Lung microvascular endothelial cell (primary cell): ENCODE results near the gene KLHL1. TPM values are rescaled to one million over a fixed set of nuclear protein-coding genes. Genes with fewer than 3 reads are reported as not detected.
A peak's percentile ranks its signal among the peaks of the same experiment; 100 is the strongest.

Experiments
- DNase-seq, 2 donors: peaks; one replicate each; pipeline versions ENCODE4 v3.0.0 to v3.0.0-alpha.2; 2010; ENCODE audit warnings: low read depth in 2 of 2
- total RNA-seq: library from RNA; depleted of rRNA; stranded (reverse); fragments of >200 nt; gene quantifications from 2 replicates; pipeline ENCODE4 v1.2.1, GENCODE V29; 2014

Gene KLHL1
- total RNA-seq, 1 donor from 2014 or later = not detected

DNA sequence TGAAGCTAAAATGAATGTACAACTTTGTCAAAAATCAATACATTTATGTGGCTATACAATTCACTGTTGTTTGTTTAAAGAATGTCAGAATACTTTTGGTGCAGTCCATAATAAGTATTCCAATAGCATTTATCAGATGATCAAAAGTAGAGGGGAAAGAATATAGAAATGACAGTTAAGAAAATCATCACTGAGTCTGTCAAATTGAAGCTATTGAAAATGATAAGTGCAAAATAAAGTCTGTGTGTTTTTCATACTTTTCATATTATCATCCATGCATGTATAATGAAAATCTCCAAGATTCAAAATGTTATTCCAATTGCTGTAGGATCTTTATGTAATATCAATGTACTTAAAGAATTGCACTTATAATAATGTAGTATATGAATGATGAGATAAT is 93.9 kb downstream of the KLHL1 start:
- DNase-seq = no peak

DNA sequence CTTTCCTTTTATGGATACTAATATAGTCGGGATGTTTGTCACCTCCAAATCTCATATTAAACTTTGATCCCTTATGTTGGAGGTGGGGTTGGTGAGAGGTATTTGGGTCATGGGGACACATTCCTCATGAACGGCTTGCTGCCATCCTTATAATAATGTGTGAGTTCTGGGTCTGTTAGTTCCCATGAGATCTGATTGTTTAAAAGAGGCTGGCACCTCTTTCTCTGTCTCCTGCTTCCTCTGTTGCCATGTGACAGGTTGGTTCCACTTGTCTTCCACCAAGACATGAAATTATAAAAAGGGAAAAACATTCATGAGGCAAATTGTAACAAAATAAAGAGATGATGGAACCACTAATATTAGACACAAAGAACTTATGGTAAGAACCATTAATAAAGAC is 108.4 kb downstream of the KLHL1 start:
- no peak for DNase-seq

DNA sequence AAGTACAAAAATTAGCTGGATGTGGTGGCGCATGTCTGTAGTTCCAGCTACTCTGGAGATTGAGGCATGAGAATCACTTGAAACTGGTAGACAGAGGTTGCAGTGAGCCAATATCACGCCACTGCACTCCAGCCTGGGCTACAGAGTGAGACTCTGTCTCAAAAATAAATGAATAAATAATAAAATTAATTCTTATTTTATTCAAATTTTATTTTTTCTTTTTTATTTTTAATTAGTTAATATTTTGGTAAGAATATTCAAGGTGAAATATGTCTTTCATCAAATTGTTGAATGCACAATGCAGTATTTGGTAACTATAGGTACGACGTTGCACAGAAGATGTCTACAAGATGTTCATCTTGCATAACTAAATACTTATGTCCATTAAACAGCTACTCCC is 111.2 kb downstream of the KLHL1 start:
- DNase-seq = no peak

DNA sequence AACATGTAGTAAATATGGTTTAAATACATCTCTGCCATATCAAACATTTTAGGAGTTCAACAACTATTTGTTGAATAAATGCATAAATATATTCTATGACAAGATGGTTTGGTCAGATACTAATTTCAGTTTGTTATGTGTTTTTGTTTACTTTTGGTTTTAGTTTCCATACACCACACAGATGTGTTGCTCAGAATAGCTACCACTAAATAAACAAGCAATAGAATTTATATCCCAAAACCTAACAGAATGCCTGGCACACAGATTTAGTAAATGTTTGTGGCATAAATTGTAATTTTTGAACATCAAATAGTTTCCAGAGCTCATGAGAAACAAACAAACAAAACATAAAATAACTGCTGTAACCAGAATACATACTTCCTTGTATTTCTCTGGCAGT is 127.5 kb downstream of the KLHL1 start:
- no peak for DNase-seq

DNA sequence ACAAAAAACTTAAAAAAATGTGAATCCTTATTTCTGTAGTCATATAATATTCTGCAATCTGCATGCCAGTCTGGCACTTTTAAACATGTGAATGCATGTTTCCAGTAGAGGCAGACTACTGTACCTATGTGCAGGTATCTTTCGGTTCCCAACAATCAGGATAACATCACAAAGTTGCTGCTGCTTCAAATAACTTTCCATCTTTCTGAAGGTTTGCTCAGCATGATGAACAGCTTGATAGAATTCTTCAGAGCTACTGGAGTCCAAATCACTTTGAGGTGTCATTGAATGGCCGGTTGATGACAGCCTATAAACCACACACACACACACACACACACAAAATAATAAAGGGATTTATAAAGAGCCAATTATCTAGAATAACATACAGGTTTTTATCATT is 132.8 kb downstream of the KLHL1 start:
- DNase-seq = no peak

DNA sequence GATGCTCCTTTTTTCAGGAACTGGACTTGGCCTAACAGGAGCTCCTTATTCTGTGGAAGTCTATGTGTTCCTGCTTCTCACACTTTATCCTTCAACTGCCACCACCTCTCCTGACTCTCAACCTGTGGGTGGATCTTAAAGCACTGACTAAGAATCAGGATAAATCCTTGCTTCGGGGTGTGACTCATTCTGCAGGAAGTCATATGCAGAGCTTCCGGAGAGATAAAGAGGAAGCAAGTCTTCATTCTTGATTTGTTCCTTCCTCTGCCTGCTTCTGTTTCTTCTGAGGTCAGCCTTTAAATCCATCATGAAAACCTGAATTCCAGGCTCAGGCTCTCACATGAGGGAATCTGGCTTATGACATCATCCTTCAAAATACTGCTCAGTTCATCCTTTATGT is 137.7 kb downstream of the KLHL1 start:
- DNase-seq = peak in 1 of 2 donors; percentile 8

DNA sequence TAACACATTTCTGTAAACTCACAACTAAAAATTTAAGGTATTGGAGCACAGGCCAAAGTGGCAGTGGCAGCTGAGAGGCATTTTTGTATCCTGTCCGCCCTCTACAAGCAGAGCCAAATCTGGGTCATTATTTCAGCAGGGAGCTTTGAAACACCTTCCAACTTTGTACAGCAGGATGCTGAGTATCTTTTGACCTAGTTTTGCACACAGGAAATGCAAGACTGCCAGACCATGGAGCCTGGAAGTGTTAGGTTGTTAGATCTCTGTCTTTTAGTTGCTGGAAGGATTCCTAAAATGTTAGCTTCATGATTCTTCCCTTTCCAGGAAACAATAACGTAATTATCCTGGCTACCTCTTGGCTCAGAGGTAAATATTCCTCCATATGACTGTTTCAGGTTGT is 149.2 kb downstream of the KLHL1 start:
- no peak for DNase-seq

DNA sequence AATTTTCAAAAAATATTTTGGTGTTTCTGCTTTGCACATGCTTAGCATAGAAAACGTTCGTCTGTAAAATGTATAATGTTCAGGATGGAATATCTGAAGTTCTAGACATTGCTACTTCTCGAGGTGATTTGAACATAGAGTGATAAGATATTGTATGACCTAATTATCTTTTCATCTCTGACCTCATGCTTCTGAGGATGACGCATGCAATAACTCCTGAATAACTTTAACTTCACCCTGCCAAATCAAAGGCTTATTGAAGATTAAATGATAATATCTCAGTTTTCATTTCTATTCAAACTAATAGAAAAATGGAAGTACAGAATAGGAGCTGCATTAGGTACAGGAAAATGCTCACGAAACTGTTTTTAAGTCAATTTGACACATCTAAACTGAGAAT is 151.4 kb downstream of the KLHL1 start:
- DNase-seq = no peak

DNA sequence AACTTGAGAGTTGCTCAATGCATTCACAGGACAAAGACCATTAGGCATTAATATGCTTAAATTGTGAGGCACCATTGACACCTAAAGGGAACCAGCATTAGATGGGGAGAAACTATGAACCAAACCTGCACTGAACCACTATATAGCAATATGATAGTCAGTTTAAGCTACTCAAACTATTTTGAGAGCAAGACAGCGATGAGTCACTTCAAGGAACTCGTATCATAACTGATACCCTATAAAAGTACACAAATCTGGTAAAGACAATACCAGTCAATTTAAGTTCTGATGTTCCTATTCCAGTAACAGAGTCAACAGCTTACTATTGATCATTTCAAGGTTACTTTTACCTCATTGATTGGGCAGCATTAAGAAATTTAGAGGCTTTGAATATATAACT is 151.9 kb downstream of the KLHL1 start:
- no peak for DNase-seq

DNA sequence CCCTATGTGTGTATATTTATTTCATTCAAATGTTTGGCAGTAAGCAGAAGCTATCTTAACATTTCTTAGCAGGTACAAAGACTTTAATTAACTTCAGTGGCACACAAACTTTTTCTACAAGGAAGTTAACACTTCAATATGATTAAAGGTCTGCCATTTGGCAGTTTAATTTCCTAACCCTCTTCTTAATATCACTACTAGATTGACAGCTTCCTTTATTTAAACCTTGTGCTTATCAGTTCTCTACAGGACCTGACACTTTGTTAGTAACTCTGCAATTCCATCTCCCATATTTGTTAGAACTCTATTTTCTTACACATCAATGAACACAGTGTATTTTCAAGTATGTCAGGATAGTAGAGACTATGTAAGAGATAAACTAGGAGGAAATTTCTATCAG is 153.0 kb downstream of the KLHL1 start:
- no peak for DNase-seq

DNA sequence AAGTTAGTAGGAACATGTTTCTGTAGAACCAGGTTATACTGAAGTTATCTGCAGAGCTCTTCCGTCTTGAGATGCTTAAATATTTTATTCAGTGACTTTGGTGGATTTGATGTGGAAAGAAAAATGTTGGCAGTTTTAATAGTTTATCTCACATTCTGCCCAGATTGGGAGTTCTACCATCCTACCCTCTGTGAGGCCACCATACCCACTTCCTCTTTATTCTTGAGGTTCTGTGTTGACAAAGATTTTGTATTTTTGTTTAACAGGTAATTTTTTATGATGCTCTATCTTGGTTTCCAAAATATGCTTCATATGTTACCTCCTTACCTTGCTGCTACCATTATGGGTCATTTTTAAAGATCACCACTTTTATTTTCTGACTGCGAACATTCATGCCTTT is 156.8 kb downstream of the KLHL1 start:
- DNase-seq = no peak

DNA sequence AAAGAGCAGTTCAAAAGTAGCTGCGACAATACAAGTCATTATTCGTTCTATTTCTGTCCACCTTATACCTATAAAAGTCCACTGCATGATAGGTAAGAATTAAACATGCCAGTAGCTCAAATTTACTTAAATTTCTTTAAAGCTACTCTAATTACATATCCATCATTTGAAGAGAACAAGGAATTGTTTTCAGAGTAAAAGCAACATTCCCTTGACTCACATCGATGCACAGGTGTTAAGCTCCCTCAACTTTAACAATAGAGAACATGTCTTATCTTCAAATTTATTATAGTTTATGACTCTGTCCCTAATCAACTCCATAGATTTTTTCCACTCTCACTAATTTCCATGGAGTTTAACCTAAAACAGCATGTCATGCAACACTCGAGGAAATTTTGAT is 158.1 kb downstream of the KLHL1 start:
- DNase-seq = no peak

DNA sequence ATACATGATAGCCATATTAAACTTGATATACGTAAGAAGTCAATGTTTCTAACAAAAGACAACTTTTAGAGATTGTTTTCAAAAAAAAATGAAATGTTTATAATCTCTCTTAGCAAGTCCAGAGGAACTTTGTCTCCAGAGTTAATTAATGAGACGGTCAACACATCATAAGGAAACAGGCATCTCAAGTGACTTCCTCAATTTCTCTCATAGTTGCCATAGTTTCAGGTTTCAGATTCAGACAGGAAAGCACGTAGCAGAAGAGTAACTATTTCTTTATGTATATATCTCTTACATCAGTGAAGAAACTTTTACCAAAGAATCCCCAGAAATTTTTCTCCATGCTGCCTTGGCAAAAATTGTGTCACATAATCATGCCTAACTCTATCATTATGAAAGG is 160.2 kb downstream of the KLHL1 start:
- DNase-seq = no peak

DNA sequence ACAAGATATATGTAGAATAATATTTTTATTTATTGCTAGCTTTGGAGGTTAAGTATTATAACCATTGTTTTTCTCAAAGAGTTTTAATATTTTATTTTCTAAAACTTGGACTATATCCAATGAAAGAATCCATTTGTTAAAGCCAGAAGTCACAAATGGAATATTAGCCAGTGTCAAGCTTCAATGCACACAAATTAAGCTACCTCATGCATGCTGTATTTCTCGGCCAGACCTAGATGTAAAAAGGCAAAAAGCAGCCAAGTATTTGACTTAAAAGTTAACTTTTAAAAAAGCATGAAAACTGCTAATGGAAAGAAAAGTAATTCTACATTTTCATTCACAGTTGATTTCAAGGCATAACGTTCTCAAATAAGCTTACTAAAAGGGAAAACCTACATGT is 160.7 kb downstream of the KLHL1 start:
- DNase-seq = no peak

DNA sequence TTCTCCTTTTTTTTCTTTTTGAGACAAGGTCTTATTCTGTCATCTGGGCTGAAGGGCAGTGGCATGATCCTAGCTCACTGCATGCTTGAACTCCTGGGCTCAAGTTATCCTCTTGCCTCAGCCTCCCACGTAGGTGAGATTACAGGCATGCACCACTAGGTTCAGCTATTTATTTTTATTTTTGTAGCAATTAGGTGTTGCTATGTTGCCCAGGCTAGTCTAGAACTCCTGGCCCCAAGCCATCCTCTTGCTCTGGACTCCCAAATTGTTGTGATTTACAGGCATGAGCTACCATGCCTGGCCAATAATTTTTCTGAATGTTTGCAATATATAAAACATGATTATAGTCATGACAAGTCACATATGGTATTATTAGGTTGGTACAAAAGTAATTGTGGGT is 161.7 kb downstream of the KLHL1 start:
- DNase-seq = no peak

DNA sequence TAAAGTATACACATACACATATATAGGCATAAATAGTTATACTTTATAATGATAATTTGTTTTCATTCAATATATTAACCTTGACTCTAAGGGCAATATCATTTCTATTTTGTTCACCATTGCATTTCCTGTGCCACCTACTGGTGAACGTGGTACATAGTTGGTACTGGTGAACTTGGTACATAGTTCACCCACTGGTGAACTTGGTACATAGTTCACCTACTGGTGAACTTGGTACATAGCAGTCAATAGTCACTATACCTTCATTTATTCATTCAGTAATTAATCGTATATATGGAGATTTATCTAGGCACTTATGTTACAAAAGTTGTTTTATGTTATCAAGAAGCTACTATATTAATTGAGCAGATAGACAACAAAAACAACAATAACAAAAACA is 173.2 kb downstream of the KLHL1 start:
- no peak for DNase-seq

DNA sequence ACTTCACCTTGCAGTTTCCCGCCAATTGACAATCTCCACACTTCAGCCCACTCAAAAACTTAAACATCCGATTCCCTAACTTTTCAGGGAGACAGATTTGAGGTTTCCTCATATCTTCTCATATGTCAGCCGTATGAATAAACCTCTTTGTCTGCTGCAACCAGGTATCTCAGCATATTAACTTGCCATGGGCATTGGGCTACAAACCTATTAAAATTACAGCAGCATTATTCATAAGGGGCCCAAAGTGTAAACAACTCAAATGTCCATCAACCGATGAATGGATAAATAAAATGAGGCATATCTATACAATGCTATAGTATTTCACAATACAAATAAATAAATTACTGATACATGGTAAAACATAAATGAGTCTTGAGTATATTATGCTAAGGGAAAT is 180.0 kb downstream of the KLHL1 start:
- DNase-seq = no peak

DNA sequence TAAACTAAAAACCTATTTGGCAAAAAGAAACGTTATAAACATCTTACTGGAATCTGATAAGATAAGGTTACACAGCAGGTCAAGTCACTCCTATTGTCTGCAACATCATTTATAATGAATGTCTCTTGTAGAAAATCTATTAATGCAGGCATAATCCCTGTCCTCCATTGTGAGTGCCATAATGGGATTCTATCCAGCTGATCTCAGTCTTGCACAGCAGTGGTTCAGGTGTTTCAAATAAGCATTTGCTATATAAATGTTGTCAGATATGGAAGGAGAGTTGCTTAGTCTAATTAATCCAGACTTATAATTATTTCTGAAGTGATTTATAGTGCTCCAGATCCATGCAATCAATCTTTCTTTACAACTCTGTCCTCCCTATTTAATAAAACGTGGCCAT is 187.1 kb downstream of the KLHL1 start:
- no peak for DNase-seq

DNA sequence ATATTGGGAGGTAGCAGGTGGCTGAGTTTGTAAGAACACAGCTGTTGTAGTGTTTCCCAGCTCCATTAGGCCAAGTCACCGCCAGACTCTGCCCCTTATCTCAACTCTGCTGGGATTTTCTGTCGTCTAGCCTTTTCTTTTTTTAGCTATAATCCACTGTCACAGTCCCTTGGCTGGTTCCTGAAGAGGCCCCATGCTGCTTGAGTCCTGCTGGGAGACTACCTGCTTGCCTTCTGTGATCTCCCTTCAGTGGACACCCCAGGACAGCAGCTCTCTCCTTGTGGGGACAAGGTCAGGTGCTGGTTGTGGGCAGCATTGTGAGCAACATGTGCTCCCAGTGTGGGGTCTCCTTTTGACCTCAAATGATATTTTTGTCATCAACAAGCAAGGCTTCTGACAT is 195.6 kb downstream of the KLHL1 start:
- DNase-seq = no peak

DNA sequence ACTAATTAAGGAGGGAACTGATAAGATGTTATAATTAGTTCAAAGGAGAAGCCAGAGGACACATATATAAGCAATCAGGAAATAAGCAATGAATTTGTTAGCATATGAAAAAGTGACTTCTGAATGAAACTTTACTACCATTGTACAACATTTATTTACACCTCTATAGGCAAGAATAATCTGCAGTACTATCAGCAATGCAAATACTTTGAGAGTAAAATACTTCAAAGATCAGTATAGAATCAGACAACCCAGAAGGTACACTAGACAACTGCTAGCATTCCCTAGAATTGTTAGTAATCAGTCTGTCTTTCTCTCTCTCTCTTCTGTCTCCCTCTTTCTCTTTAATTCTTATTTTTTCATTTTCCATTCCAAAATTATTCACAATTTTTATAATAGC is 197.5 kb downstream of the KLHL1 start:
- DNase-seq = no peak

DNA sequence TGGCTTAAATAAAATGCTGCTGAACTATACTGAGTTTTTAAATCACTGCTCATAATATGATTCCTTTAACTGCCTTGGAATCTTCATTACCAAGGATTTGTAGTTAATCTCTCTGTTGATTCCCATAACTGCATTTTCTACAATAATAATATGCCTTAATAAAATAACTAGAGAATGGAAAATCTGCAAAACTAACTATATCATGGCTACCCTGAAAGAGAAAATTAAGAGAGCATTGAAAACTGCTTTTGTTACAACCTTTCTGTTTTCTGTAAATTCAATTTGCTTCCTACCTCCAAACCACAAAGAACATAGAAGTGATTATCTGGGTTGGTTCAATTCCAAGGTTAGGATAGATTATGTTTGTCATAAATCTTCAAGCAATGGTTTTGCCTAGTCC is 203.5 kb downstream of the KLHL1 start:
- DNase-seq = no peak

DNA sequence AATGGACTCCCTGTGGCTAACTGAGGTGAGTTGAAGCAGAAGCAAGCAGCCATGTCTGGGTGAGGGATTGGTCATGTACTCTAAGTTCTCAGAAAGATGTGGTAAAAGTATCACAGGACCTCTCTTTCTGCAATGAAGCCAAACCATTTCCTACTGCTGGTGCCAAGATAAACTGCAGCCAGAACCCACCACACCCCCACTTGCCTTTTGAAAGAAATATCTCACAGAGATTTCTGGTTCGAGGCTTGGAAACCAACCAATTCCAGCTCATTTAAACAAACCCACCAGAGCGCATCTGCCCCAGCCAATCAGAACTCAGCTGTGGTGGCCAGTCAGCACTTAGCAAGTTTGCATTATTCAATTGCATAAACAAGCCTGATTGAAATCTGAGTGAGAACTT is 205.2 kb downstream of the KLHL1 start:
- no peak for DNase-seq

DNA sequence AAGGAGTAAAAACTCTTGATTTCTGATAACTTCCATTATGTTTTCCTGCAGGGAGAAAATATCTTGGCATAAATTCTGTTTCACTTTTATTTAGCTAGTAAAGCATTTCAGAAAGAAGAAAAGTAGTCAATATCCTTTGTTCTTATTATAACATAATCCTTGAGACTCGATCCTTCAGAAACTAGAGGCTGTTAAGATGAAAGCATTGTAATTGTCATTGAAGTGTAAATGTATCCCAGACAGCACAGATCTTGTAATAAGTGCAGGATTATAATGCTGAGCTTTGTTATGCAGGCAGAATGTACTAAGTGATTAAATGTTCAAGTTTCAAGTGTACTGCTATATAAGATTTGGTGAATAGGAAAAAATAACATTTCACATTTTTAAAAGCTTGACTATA is 225.8 kb downstream of the KLHL1 start:
- DNase-seq = no peak

DNA sequence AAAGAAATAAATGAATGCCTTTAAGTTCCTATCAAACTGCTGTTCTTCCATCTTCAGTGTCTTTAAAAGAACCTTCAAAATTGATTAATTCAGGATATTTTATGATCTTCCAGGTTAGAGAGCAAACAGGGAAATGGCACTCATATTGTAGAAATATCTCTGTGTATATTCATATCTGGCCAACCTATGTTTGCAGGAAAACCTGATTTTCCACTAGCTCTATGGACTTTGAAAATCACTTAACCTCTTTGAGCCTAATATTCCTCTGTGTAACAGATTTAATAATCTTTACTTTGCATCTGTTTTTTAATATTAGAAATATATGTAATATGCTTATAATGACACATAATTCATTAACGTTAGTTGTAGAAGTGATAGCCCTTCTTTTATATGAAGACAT is 228.3 kb downstream of the KLHL1 start:
- no peak for DNase-seq
